ENCODE results near the gene ERAL1.

DNA sequence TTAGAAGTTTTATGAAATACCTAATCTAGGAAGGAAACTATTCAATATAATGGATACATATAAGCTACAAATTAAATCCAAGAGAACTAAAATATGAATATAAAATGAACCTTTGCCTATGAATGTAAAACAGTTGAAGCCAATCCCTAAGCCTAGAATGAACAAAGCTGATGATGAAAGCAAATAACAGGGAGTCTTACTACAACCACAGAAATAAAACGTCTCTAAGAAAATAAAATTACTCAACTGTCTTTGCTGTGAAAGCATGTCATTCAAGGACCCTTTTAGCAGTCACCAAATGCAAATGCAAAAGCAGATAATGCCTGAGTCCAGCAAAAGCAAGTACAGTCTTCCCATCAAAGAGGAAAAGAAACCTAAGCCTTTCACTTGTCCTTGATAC lies 35.2 kb upstream of the ERAL1 start:
- TF ChIP-seq, protein P1, sequence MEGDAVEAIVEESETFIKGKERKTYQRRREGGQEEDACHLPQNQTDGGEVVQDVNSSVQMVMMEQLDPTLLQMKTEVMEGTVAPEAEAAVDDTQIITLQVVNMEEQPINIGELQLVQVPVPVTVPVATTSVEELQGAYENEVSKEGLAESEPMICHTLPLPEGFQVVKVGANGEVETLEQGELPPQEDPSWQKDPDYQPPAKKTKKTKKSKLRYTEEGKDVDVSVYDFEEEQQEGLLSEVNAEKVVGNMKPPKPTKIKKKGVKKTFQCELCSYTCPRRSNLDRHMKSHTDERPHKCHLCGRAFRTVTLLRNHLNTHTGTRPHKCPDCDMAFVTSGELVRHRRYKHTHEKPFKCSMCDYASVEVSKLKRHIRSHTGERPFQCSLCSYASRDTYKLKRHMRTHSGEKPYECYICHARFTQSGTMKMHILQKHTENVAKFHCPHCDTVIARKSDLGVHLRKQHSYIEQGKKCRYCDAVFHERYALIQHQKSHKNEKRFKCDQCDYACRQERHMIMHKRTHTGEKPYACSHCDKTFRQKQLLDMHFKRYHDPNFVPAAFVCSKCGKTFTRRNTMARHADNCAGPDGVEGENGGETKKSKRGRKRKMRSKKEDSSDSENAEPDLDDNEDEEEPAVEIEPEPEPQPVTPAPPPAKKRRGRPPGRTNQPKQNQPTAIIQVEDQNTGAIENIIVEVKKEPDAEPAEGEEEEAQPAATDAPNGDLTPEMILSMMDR (conservative IDR thresholded peaks at IDR 0.05 in 1 of 2, IDR thresholded peaks at IDR 0.05 in 1 of 2; ENCODE audit: low read depth in 1 of 2, low read length in 2 of 2), result no peak
- TF ChIP-seq EZH2 (IDR thresholded peaks at IDR 0.05; ENCODE audit: low read length, missing control alignments), result no peak

Measured in fibroblast of lung (primary cell).